Esophagus mucosa (tissue), 1 donor: ENCODE data around the gene RTN1. TPM values are rescaled to one million over a fixed set of nuclear protein-coding genes. Genes with fewer than 3 reads are reported as not detected.
A peak's percentile ranks its signal among the peaks of the same experiment; 100 is the strongest.
"Not testable (repeated sequence)": the region's sequence is repeated elsewhere in the genome, so short reads cannot be mapped to it uniquely, and the experiment has no call there.

ENCODE experiments used
- ATAC-seq: fragments of 200-7000 bp; cut with Tn5 transposase; one replicate; pipeline ENCODE4 v1.9.1; 2020
- total RNA-seq: library from RNA; stranded (reverse); gene quantifications from one replicate; pipeline ENCODE4 v1.2.4, GENCODE V29; 2023
- donor health status: DM: yes; HTN: yes; CAD: no.

RTN1 gene
- total RNA-seq, 1 donor from 2014 or later = 0.80 TPM

GRCh38 chr14:59698793-59699192, 171.8 kb downstream of the RTN1 start:
- ATAC-seq = no peak

- ATAC-seq = no peak
Measured at GRCh38 chr14:59695198-59695597, 175.4 kb downstream of the RTN1 start.

GRCh38 chr14:59691266-59691665, 179.3 kb downstream of the RTN1 start:
- ATAC-seq = no peak

- no peak for ATAC-seq
Measured at GRCh38 chr14:59690426-59690825, 180.2 kb downstream of the RTN1 start.

- ATAC-seq = peak; percentile 91
Measured at GRCh38 chr14:59688224-59689170, 182.1 kb downstream of the RTN1 start.

GRCh38 chr14:59687663-59688062, 182.9 kb downstream of the RTN1 start:
- no peak for ATAC-seq

GRCh38 chr14:59679872-59680271, 190.7 kb downstream of the RTN1 start:
- no peak for ATAC-seq

- no peak for ATAC-seq
Measured at GRCh38 chr14:59678352-59678751, 192.2 kb downstream of the RTN1 start.

GRCh38 chr14:59677771-59678231, 192.8 kb downstream of the RTN1 start:
- no peak for ATAC-seq

GRCh38 chr14:59675394-59675793, 195.2 kb downstream of the RTN1 start:
- no peak for ATAC-seq

GRCh38 chr14:59664741-59665140, 205.8 kb downstream of the RTN1 start:
- ATAC-seq = peak; percentile 74

GRCh38 chr14:59657769-59658168, 212.8 kb downstream of the RTN1 start:
- ATAC-seq = no peak

- no peak for ATAC-seq
Measured at GRCh38 chr14:59656473-59656872, 214.1 kb downstream of the RTN1 start.

GRCh38 chr14:59654131-59654530, 216.4 kb downstream of the RTN1 start:
- ATAC-seq = not testable (repeated sequence)

- not testable (repeated sequence) for ATAC-seq
Measured at GRCh38 chr14:59646832-59647231, 223.7 kb downstream of the RTN1 start.

GRCh38 chr14:59638885-59639284, 231.7 kb downstream of the RTN1 start:
- no peak for ATAC-seq

GRCh38 chr14:59634617-59635016, 236.0 kb downstream of the RTN1 start:
- no peak for ATAC-seq

- no peak for ATAC-seq
Measured at GRCh38 chr14:59633486-59633885, 237.1 kb downstream of the RTN1 start.

- ATAC-seq = peak; percentile 53
Measured at GRCh38 chr14:59632381-59632780, 238.2 kb downstream of the RTN1 start.

GRCh38 chr14:59631237-59631636, 239.3 kb downstream of the RTN1 start:
- ATAC-seq = no peak

- ATAC-seq = peak; percentile 22
Measured at GRCh38 chr14:59630288-59630963, 240.2 kb downstream of the RTN1 start.

- ATAC-seq = no peak
Measured at GRCh38 chr14:59629444-59630287, 240.9 kb downstream of the RTN1 start.
